Stimulated activated CD4-positive, alpha-beta T cell treated with anti-CD3 and anti-CD28 coated beads, Interleukin-2, amount 100 ng/mL, for 4 hours (primary cell): ENCODE data around the gene IFT74.
"Not testable (repeated sequence)": the region's sequence is repeated elsewhere in the genome, so short reads cannot be mapped to it uniquely, and the experiment has no call there.

ENCODE experiments used
- DNase-seq: peaks from one replicate; pipeline ENCODE4 v3.0.0-alpha.2; 2020; ENCODE audit warnings: low read depth

IFT74 gene

GRCh38 chr9:27073841-27074728, 117.9 kb downstream of the IFT74 start:
- no peak for DNase-seq

- DNase-seq: no peak
These were observed 122.5 kb downstream of the IFT74 start for GRCh38 chr9:27078685-27079084.

GRCh38 chr9:27085456-27085855, 129.2 kb downstream of the IFT74 start:
- no peak for DNase-seq

GRCh38 chr9:27086818-27087680, 130.8 kb downstream of the IFT74 start:
- no peak for DNase-seq

- no peak for DNase-seq
These were observed 132.8 kb downstream of the IFT74 start for GRCh38 chr9:27088981-27089380.

GRCh38 chr9:27089706-27090105, 133.5 kb downstream of the IFT74 start:
- no peak for DNase-seq

- DNase-seq: no peak
These were observed 134.0 kb downstream of the IFT74 start for GRCh38 chr9:27090231-27090630.

- DNase-seq: no peak
These were observed 134.5 kb downstream of the IFT74 start for GRCh38 chr9:27090711-27091110.

GRCh38 chr9:27092496-27092895, 136.3 kb downstream of the IFT74 start:
- not testable (repeated sequence) for DNase-seq

- not testable (repeated sequence) for DNase-seq
These were observed 137.3 kb downstream of the IFT74 start for GRCh38 chr9:27093384-27094067.

- DNase-seq: no peak
These were observed 138.6 kb downstream of the IFT74 start for GRCh38 chr9:27094640-27095298.

- no peak for DNase-seq
These were observed 151.0 kb downstream of the IFT74 start for GRCh38 chr9:27107241-27107640.

GRCh38 chr9:27108981-27109541, 152.8 kb downstream of the IFT74 start, which contains the start of gene TEK:
Gene TEK, plus strand, starts transcription at chr9:27109225. Its CDS starts 366 bp downstream, at chr9:27109591.
- no peak for DNase-seq

GRCh38 chr9:27109621-27110020, 153.4 kb downstream of the IFT74 start:
- no peak for DNase-seq

GRCh38 chr9:27110181-27110580, 154.0 kb downstream of the IFT74 start:
- DNase-seq: no peak

GRCh38 chr9:27112235-27112634, 156.0 kb downstream of the IFT74 start:
- no peak for DNase-seq
